Mesodermal cell (in vitro differentiated cells): ENCODE data around the gene ST6GALNAC3.
"Not testable (repeated sequence)": the region's sequence is repeated elsewhere in the genome, so short reads cannot be mapped to it uniquely, and the experiment has no call there.

ENCODE experiments used
- H3K27ac ChIP-seq: 2 replicates; pipeline ENCODE4 v1.7.0; 2013; ENCODE audit warnings: mild to moderate bottlenecking, low read depth, low read length, moderate library complexity; ENCODE audit not compliant: severe bottlenecking
- H3K36me3 ChIP-seq: 2 replicates; pipeline ENCODE4 v1.7.1; 2013; ENCODE audit warnings: mild to moderate bottlenecking, low read length, moderate library complexity; ENCODE audit not compliant: control insufficient read depth, insufficient read depth
- H3K4me1 ChIP-seq: one replicate; pipeline ENCODE4 v1.7.1; 2013; ENCODE audit warnings: mild to moderate bottlenecking, low read length; ENCODE audit not compliant: insufficient read depth, control insufficient read depth, poor library complexity, severe bottlenecking
- H3K4me3 ChIP-seq: 2 replicates; pipeline ENCODE4 v1.7.0; 2013; ENCODE audit warnings: low read length, control low read depth, mild to moderate bottlenecking; ENCODE audit not compliant: insufficient read depth, poor library complexity, severe bottlenecking; ENCODE audit errors: extremely low read depth
- H3K9me3 ChIP-seq: 2 replicates; pipeline ENCODE4 v1.7.1; 2013; ENCODE audit warnings: mild to moderate bottlenecking, low read length, moderate library complexity; ENCODE audit not compliant: control insufficient read depth
- WGBS, 2 experiments: methylation state at CpG; one replicate each; pipeline ENCODE4 v1.1.5; 2013; ENCODE audit warnings: missing lambda C conversion rate in 2 of 2; ENCODE audit not compliant: insufficient coverage in 2 of 2; 5-methylcytosine and 5-hydroxymethylcytosine counted together

Gene ST6GALNAC3

GRCh38 chr1:76622774-76623528 lies 548.4 kb downstream of the ST6GALNAC3 start:
- no peaks in the 10 kb centered on the region for H3K36me3 ChIP-seq
- no peaks in the 10 kb centered on the region for H3K4me1 ChIP-seq
- no peak overlapping the region for H3K4me3 ChIP-seq
- 79 to 82% methylated on average over 6 of the region's 7 CpGs for WGBS, 2 experiments
- H3K27ac ChIP-seq = peak overlapping the region; percentile 26
- no peaks in the 10 kb centered on the region for H3K9me3 ChIP-seq

GRCh38 chr1:76625886-76626678 lies 551.5 kb downstream of the ST6GALNAC3 start:
- H3K4me1 ChIP-seq = no peaks in the 10 kb centered on the region
- H3K4me3 ChIP-seq = no peak overlapping the region
- no peak overlapping the region for H3K27ac ChIP-seq
- H3K36me3 ChIP-seq = no peaks in the 10 kb centered on the region
- WGBS, 2 experiments = 80 to 94% methylated on average over 2 of the region's 2 CpGs
- H3K9me3 ChIP-seq = no peaks in the 10 kb centered on the region

- no peaks in the 10 kb centered on the region for H3K9me3 ChIP-seq
- no peaks in the 10 kb centered on the region for H3K36me3 ChIP-seq
- H3K27ac ChIP-seq = no peak overlapping the region
- H3K4me3 ChIP-seq = no peak overlapping the region
- H3K4me1 ChIP-seq = no peaks in the 10 kb centered on the region
- 94 to 97% methylated on average over 4 to 5 of the region's 5 CpGs for WGBS, 2 experiments
Measured at GRCh38 chr1:76627498-76627897, 553.0 kb downstream of the ST6GALNAC3 start.

- Histone ChIP-seq H3K4me1 (no peaks in the 10 kb centered on the region), H3K27ac (no peak overlapping the region), H3K4me3 (no peak overlapping the region), H3K36me3 (no peaks in the 10 kb centered on the region), H3K9me3 (no peaks in the 10 kb centered on the region)
Measured at GRCh38 chr1:76627901-76628300, 553.4 kb downstream of the ST6GALNAC3 start.

- Histone ChIP-seq H3K27ac (no peak overlapping the region), H3K36me3 (no peaks in the 10 kb centered on the region), H3K4me1 (no peaks in the 10 kb centered on the region), H3K9me3 (no peaks in the 10 kb centered on the region), H3K4me3 (no peak overlapping the region)
- 94 to 96% methylated on average over 2 to 3 of the region's 3 CpGs for WGBS, 2 experiments
Measured at GRCh38 chr1:76632136-76632535, 557.6 kb downstream of the ST6GALNAC3 start.

- Histone ChIP-seq H3K9me3 (no peaks in the 10 kb centered on the region), H3K36me3 (no peaks in the 10 kb centered on the region), H3K27ac (no peak overlapping the region), H3K4me1 (no peaks in the 10 kb centered on the region), H3K4me3 (no peak overlapping the region)
- no CpG with 5 or more reads among the region's 2 CpGs for WGBS, 2 experiments
Measured at GRCh38 chr1:76635784-76636183, 561.2 kb downstream of the ST6GALNAC3 start.

GRCh38 chr1:76639181-76639580 lies 564.6 kb downstream of the ST6GALNAC3 start:
- WGBS, 2 experiments = 83 to 100% methylated on average over 1 of the region's 2 CpGs

GRCh38 chr1:76640092-76640491 lies 565.5 kb downstream of the ST6GALNAC3 start:
- Histone ChIP-seq H3K4me1 (no peaks in the 10 kb centered on the region), H3K9me3 (no peaks in the 10 kb centered on the region), H3K27ac (no peak overlapping the region), H3K36me3 (no peaks in the 10 kb centered on the region), H3K4me3 (no peak overlapping the region)

More at GRCh38 chr1:76639181-76639580, 564.6 kb downstream of the ST6GALNAC3 start:
- Histone ChIP-seq H3K4me3 (no peak overlapping the region), H3K27ac (no peak overlapping the region), H3K36me3 (no peaks in the 10 kb centered on the region), H3K4me1 (no peaks in the 10 kb centered on the region), H3K9me3 (no peaks in the 10 kb centered on the region)

GRCh38 chr1:76640723-76641122 lies 566.2 kb downstream of the ST6GALNAC3 start:
- H3K36me3 ChIP-seq = no peaks in the 10 kb centered on the region
- H3K27ac ChIP-seq = no peak overlapping the region
- H3K4me3 ChIP-seq = no peak overlapping the region
- no peaks in the 10 kb centered on the region for H3K4me1 ChIP-seq
- H3K9me3 ChIP-seq = no peaks in the 10 kb centered on the region

GRCh38 chr1:76644139-76644538 lies 569.6 kb downstream of the ST6GALNAC3 start:
- no peaks in the 10 kb centered on the region for H3K4me1 ChIP-seq
- H3K27ac ChIP-seq = no peak overlapping the region
- H3K36me3 ChIP-seq = no peaks in the 10 kb centered on the region
- H3K9me3 ChIP-seq = no peaks in the 10 kb centered on the region
- H3K4me3 ChIP-seq = no peak overlapping the region
- WGBS, 2 experiments = 80 to 86% methylated on average over 1 to 4 of the region's 5 CpGs

GRCh38 chr1:76652860-76653259 lies 578.3 kb downstream of the ST6GALNAC3 start:
- WGBS, 2 experiments = 100% methylated on average over 2 of the region's 5 CpGs; no CpG with 5 or more reads in 1 of the 2 experiments
- not testable (repeated sequence) for H3K27ac ChIP-seq, H3K9me3 ChIP-seq, H3K36me3 ChIP-seq, H3K4me3 ChIP-seq, H3K4me1 ChIP-seq
